GM19324 (cell line): Measurements from ENCODE around the gene CHSY3.

Experiments used
- ATAC-seq: cut with Tn5 transposase; IDR thresholded peaks from one replicate; pipeline ENCODE4 v1.9.1; 2021; ENCODE audit warnings: mild to moderate bottlenecking, moderate library complexity; ENCODE audit not compliant: unreplicated experiment, low FRiP score

The CHSY3 gene

GRCh38 chr5:129904102-129904666 lies at the start of gene CHSY3:
TSS of gene CHSY3 (plus strand) at chr5:129904465.
- ATAC-seq: peak; percentile 61

GRCh38 chr5:129856325-129856724 lies 47.9 kb upstream of the CHSY3 start:
- no peak for ATAC-seq

- no peak for ATAC-seq
These were observed 47.1 kb upstream of the CHSY3 start for GRCh38 chr5:129857116-129857515.

- no peak for ATAC-seq
These were observed 46.1 kb upstream of the CHSY3 start for GRCh38 chr5:129858131-129858675.

GRCh38 chr5:129884322-129884721 lies 19.9 kb upstream of the CHSY3 start:
- ATAC-seq: no peak

GRCh38 chr5:129899454-129899853 lies 4.8 kb upstream of the CHSY3 start:
- ATAC-seq: no peak

- no peak for ATAC-seq
These were observed 1.4 kb upstream of the CHSY3 start for GRCh38 chr5:129902816-129903215.

- no peak for ATAC-seq
These were observed 681 bp upstream of the CHSY3 start for GRCh38 chr5:129903466-129904101.

- peak; percentile 58 for ATAC-seq
These were observed 605 bp downstream of the CHSY3 start for GRCh38 chr5:129904667-129905472.

- no peak for ATAC-seq
These were observed 1.4 kb downstream of the CHSY3 start for GRCh38 chr5:129905473-129906176.

- no peak for ATAC-seq
These were observed 2.1 kb downstream of the CHSY3 start for GRCh38 chr5:129906177-129906887.

GRCh38 chr5:129909225-129909624 lies 5.0 kb downstream of the CHSY3 start:
- ATAC-seq: no peak

GRCh38 chr5:129912601-129913255 lies 8.5 kb downstream of the CHSY3 start:
- ATAC-seq: no peak

GRCh38 chr5:129915415-129915814 lies 11.2 kb downstream of the CHSY3 start:
- no peak for ATAC-seq

GRCh38 chr5:129917224-129917623 lies 13.0 kb downstream of the CHSY3 start:
- ATAC-seq: no peak

GRCh38 chr5:129921204-129921603 lies 16.9 kb downstream of the CHSY3 start:
- no peak for ATAC-seq

GRCh38 chr5:129930221-129930620 lies 26.0 kb downstream of the CHSY3 start:
- ATAC-seq: no peak

GRCh38 chr5:129935626-129936025 lies 31.4 kb downstream of the CHSY3 start:
- ATAC-seq: no peak

- no peak for ATAC-seq
These were observed 33.8 kb downstream of the CHSY3 start for GRCh38 chr5:129938077-129938476.

- no peak for ATAC-seq
These were observed 39.7 kb downstream of the CHSY3 start for GRCh38 chr5:129943936-129944335.
